BLaER1 (cell line): ENCODE data around the gene KCP.

Source experiments
- H3K27ac ChIP-seq: shearing (Covaris generic); formaldehyde crosslinking; 2 replicates; pipeline ENCODE4 v1.8.1; 2022
- H3K27me3 ChIP-seq: shearing (Covaris generic); formaldehyde crosslinking; 2 replicates; pipeline ENCODE4 v1.8.1; 2022
- H3K36me3 ChIP-seq: shearing (Covaris generic); formaldehyde crosslinking; 2 replicates; pipeline ENCODE4 v1.8.1; 2022
- H3K4me1 ChIP-seq: shearing (Covaris generic); formaldehyde crosslinking; 2 replicates; pipeline ENCODE4 v1.8.1; 2022
- H3K4me2 ChIP-seq: shearing (Covaris generic); formaldehyde crosslinking; 2 replicates; pipeline ENCODE4 v1.8.1; 2022
- H3K4me3 ChIP-seq: shearing (Covaris generic); formaldehyde crosslinking; 2 replicates; pipeline ENCODE4 v1.8.1; 2022
- H3K9ac ChIP-seq: shearing (Covaris generic); formaldehyde crosslinking; 2 replicates; pipeline ENCODE4 v1.8.1; 2022
- H3K9me3 ChIP-seq: shearing (Covaris generic); formaldehyde crosslinking; 2 replicates; pipeline ENCODE4 v1.8.1; 2022
- H4K20me1 ChIP-seq: shearing (Covaris generic); formaldehyde crosslinking; 2 replicates; pipeline ENCODE4 v1.8.1; 2022
- Cebpa-rat ChIP-seq: shearing (Covaris generic); IDR thresholded peaks from 2 replicates; pipeline ENCODE4 v1.8.1; 2022

Gene KCP

DNA sequence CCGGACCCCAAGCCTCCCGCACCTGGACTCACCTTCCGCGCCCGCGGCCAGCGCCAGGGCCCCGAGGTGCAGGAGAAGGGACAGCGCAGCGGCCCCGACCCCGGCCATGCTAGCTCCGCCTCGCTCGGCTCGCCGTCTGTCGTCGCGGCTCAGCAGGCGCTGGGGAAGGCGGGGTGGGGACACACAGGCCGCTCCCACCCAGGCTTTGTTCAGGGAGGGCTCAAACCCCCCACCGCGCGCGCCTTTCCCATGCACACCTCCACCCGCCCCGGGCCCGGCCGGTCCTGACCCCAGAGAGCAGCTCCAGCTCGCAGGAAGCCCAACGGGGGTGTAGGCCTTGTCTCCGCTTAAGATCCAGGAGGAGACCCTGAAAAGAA lies at the start of gene KCP:
Gene KCP (minus strand): TSS at position 141 of the 377 bp plus-strand sequence. CDS start 33 bp downstream, at position 108.
- no peak within 1 kb of the TSS for H3K9ac ChIP-seq
- no peak for TF ChIP-seq Cebpa-rat
- no peak within 1 kb of the TSS for H3K4me3 ChIP-seq
- H3K4me1 ChIP-seq: peaks cover 38% of the 10 kb centered on the region
- peak within 1 kb of the TSS; percentile 77 for H3K4me2 ChIP-seq
- no peaks in the 10 kb centered on the region for H3K36me3 ChIP-seq
- no peaks in the 10 kb centered on the region for H3K9me3 ChIP-seq
- peaks cover 63% of the 10 kb centered on the region for H3K27me3 ChIP-seq
- H3K27ac ChIP-seq: no peak within 1 kb of the TSS
- no peaks in the 10 kb centered on the region for H4K20me1 ChIP-seq

DNA sequence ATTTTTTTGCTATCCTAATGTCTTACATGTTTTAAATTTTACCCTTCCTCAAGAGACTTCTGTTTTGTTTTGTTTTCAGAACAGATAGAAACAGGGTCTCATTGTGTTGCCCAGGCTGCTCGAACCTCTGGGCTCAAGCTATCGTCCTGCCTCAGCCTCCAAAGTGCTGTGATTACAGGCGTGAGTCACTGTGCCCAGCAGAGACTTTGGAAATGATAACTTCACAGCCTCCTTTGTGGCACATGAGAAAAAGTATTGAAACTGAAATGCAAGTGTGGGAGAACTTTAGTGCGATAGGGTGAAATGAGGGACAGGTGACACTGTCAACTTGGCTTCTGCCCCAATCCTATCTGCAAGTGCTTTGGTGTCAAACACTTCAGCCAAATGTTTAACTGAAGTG lies 48.8 kb upstream of the KCP start:
- Histone ChIP-seq H3K4me2 (no peak overlapping the region), H3K27me3 (no peaks in the 10 kb centered on the region), H3K36me3 (peaks cover 96% of the 10 kb centered on the region), H4K20me1 (no peaks in the 10 kb centered on the region; the same call in 1 of the 2 replicates), H3K9me3 (no peaks in the 10 kb centered on the region), H3K4me1 (peaks cover 14% of the 10 kb centered on the region; the same call in 1 of the 2 replicates), H3K9ac (no peak overlapping the region), H3K27ac (no peak overlapping the region), H3K4me3 (no peak overlapping the region)
- TF ChIP-seq Cebpa-rat: no peak

DNA sequence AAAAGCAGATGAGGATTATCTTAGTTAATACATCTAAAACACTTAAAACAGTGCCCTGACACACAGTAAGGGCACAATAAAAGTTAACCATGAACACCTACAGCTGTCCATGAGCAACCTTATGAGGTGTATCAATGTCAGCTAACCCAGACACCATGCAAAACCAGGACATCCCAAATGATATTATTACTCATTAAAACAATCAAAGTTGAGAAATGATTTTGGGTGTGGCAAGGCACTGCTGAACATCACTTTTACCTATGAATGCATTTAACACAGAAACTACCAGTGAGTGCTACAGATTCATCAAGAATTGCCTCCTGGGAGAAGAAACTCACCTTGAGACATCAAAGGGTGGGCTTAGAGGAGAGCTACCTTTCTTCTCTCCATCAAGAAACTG lies 45.5 kb upstream of the KCP start:
- no peak for TF ChIP-seq Cebpa-rat
- H3K9ac ChIP-seq: no peak overlapping the region
- peaks cover 97% of the 10 kb centered on the region for H3K36me3 ChIP-seq

DNA sequence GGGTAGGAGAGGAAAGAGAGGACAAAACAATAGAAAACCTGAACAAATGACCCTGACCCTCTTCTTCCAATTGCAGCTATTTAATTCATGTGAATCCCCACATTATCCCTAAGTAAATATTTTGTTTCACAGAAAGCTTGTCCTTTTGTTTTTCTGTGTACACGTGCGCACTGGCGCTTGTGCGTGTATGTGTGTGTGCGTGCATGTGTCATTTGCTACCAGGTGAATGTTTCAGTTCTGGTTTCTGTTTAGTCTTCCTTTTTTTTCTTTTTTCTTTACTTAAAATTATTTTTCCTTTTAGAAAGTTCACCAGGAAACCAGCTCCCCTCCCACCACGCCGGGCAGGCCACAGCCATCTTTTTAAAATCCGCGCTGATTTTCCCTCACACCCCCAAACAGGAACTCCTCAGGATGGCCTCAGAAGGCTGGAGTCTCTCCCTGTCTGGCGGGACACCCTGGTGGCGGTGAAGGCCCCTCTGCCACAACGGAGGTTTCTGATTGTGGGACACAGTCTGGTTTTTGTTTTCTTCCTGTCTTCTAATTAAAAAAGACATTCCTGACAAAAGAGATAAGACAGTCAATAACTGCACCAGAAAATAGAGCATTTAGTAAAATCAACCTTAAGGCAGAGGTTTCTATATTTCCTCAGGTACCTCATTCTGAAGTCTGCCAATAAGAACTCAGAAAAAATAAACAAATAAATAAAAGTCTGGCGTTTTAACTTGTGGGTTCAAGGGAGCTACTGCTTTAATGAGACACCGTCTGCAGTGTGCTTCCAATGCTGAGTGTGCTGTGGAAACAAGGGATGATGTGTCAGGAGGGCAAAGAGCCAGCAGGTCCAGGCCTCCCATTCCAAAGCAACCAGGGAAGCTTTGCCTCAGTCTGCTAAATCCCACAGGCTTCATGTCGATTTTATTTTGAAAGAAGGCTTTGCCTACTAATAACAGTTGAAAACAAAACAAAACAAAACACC lies 44.6 kb upstream of the KCP start:
- no peak for TF ChIP-seq Cebpa-rat
- Histone ChIP-seq H3K27me3 (no peaks in the 10 kb centered on the region), H3K36me3 (peaks cover 96% of the 10 kb centered on the region), H3K9me3 (no peaks in the 10 kb centered on the region), H4K20me1 (0 out of 2 replicates have a peak, but pooled peaks cover 7% of the 10 kb centered on the region), H3K27ac (no peak overlapping the region), H3K4me1 (peaks cover 12% of the 10 kb centered on the region), H3K4me3 (no peak overlapping the region), H3K9ac (no peak overlapping the region; the same call in 1 of the 2 replicates), H3K4me2 (no peak overlapping the region)

More for the DNA sequence above, 45.5 kb upstream of the KCP start:
- peaks cover 12% of the 10 kb centered on the region for H3K4me1 ChIP-seq
- no peaks in the 10 kb centered on the region for H3K27me3 ChIP-seq
- no peaks in the 10 kb centered on the region for H3K9me3 ChIP-seq
- no peak overlapping the region for H3K4me2 ChIP-seq
- no peak overlapping the region for H3K4me3 ChIP-seq
- 0 out of 2 replicates have a peak, but pooled peaks cover 7% of the 10 kb centered on the region for H4K20me1 ChIP-seq
- H3K27ac ChIP-seq: no peak overlapping the region

DNA sequence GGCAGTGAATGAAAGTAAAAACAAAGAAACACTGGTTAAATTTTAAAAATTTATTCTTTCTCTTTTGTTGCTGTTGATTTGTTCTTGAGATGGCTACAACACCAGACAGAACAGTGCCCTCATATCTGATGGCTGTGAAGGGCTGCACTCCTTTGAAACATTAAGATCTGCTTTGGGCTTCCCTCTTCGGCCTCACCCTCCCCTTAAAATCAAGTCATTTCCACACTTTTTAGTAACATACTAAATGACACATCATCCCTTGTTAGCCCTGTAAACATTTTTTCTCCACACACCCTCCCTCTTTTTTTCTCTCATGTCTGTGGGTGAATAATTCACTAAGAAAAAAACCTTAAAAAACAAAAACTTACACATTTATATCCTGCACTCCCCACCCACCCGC lies 43.6 kb upstream of the KCP start:
- Histone ChIP-seq H3K4me2 (no peak overlapping the region), H3K9me3 (no peaks in the 10 kb centered on the region), H3K36me3 (peaks cover 86% of the 10 kb centered on the region), H3K4me3 (no peak overlapping the region), H4K20me1 (peaks cover 11% of the 10 kb centered on the region; the same call in 1 of the 2 replicates), H3K9ac (no peak overlapping the region), H3K27me3 (no peaks in the 10 kb centered on the region), H3K27ac (no peak overlapping the region), H3K4me1 (peaks cover 19% of the 10 kb centered on the region)
- TF ChIP-seq Cebpa-rat: no peak

DNA sequence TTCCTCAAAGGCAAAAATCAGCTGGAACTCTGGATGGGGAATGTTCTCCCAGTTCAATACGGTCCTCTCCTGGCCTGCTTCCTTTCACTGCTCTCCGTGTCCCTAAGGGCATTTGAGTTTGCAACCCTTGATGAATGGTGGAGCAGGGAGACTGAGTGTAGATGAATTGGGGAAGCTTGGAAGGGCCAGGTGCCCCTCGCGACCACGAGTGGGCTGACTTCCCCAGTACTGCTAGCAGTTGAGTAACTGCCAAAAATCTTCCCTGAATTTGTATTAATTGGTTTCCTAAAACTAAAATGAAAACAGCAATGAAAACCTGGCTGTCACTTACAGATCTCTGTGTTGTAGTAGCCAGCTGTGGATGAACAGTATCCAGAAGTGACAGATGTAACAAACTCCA lies 40.8 kb upstream of the KCP start:
- Histone ChIP-seq H3K4me3 (no peak overlapping the region), H3K9ac (no peak overlapping the region), H3K27ac (0 out of 2 replicates have a peak overlapping the region, but pooled peaks have one; percentile 35), H3K36me3 (peaks cover 58% of the 10 kb centered on the region), H3K4me2 (peak overlapping the region; percentile 24; the same call in 1 of the 2 replicates), H3K9me3 (no peaks in the 10 kb centered on the region), H3K4me1 (peaks cover 37% of the 10 kb centered on the region), H4K20me1 (peaks cover 24% of the 10 kb centered on the region; the same call in 1 of the 2 replicates), H3K27me3 (no peaks in the 10 kb centered on the region)
- TF ChIP-seq Cebpa-rat: no peak

DNA sequence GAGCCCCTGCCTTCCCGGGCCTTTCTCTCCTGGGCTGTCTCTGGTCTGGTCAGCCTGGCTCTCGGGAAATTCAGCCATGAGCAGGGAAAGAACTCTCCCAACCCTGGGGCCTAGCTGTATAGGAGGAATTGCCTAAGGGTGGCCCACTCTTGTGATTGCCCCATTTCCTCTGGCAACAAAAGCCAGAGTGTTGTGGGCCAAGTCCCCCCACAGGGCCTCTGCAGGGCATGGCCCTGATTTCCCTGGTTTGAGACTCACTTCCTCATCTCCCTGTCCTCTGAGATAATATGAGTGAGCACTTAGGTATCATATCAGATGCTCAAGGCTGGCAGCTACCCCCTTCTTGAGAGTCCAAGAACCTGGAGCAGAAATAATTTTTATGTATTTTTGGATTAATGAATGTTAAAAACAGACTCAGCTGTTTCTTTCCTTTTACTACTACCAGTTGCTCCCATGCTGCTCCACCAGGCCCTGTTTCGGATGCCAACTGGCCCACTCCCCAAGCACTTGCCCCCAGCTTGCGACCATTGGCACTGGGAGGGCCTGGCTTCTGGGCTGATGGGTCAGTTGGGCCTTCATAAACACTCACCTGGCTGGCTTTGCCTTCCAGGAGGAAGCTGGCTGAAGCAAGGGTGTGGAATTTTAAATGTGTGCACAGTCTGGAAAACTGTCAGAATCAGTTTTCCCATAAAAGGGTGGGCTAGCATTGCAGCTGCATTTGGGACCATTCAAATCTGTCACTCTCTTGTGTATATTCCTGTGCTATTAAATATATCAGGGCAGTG lies 38.7 kb upstream of the KCP start:
- Histone ChIP-seq H3K27ac (peak overlapping the region; percentile 47), H3K4me2 (peak overlapping the region; percentile 73), H3K4me3 (no peak overlapping the region), H3K4me1 (peaks cover 43% of the 10 kb centered on the region), H4K20me1 (peaks cover 24% of the 10 kb centered on the region; the same call in 1 of the 2 replicates), H3K36me3 (peaks cover 38% of the 10 kb centered on the region), H3K27me3 (no peaks in the 10 kb centered on the region), H3K9me3 (no peaks in the 10 kb centered on the region), H3K9ac (no peak overlapping the region)
- TF ChIP-seq Cebpa-rat: no peak

DNA sequence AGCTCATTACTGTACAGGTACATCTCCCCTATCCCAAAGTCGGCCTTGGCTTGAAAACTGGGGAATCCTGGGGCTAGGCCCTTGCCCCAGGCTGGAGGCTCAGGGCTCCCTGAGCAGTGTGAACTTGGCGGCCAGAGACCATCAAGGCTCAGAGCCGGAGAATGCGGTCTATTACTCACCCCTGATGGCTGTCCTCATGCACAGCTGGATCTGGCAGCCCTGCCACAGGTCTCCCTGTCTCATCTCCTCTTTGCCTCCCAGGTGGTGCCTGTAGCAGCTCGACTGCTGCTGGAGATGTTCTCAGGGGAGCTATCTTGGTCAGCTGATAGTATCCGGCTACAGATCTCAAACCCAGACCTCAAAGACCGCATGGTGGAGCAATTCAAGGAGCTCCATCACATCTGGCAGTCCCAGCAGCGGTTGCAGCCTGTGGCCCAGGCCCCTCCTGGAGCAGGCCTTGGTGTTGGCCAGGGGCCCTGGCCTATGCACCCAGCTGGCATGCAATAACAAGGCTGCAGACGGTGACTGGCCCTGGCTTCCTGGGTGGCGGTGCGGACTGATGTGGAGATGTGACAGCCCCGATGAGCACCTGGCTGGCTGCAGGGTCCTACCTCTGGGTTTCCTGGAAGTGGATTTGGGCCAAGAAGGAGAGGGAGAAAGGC lies 37.9 kb upstream of the KCP start:
- peaks cover 24% of the 10 kb centered on the region; the same call in 1 of the 2 replicates for H4K20me1 ChIP-seq
- H3K9ac ChIP-seq: no peak overlapping the region
- peak overlapping the region; percentile 47 for H3K27ac ChIP-seq
- no peaks in the 10 kb centered on the region for H3K9me3 ChIP-seq
- H3K27me3 ChIP-seq: no peaks in the 10 kb centered on the region
- peak overlapping the region; percentile 73 for H3K4me2 ChIP-seq
- H3K4me3 ChIP-seq: no peak overlapping the region
- peak; percentile 40; the same call in 1 of the 2 replicates for TF ChIP-seq Cebpa-rat
- peaks cover 31% of the 10 kb centered on the region for H3K36me3 ChIP-seq
- peaks cover 50% of the 10 kb centered on the region for H3K4me1 ChIP-seq

DNA sequence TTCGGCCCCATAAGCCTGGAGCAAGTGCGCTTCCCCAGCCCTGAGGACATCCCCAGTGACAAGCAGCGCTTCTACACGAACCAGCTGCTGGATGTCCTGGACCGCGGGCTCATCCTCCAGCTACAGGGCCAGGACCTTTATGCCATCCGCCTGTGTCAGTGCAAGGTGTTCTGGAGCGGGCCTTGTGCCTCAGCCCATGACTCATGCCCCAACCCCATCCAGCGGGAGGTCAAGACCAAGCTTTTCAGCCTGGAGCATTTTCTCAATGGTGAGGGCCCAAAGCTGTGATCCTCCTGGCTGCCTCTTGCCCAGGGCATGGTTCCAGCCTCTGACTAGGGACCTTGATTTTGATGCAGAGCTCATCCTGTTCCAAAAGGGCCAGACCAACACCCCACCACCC lies 37.3 kb upstream of the KCP start:
- peaks cover 24% of the 10 kb centered on the region; the same call in 1 of the 2 replicates for H4K20me1 ChIP-seq
- H3K27me3 ChIP-seq: no peaks in the 10 kb centered on the region
- H3K27ac ChIP-seq: no peak overlapping the region; the same call in 1 of the 2 replicates
- H3K4me3 ChIP-seq: no peak overlapping the region
- H3K9me3 ChIP-seq: no peaks in the 10 kb centered on the region
- peak overlapping the region; percentile 73 for H3K4me2 ChIP-seq
- H3K36me3 ChIP-seq: peaks cover 25% of the 10 kb centered on the region
- TF ChIP-seq Cebpa-rat: no peak
- H3K9ac ChIP-seq: no peak overlapping the region
- peaks cover 51% of the 10 kb centered on the region for H3K4me1 ChIP-seq
